ENCODE measurements around the gene DRGX.

Gene DRGX

GRCh38 chr10:49363309-49364031, 32.4 kb downstream of the DRGX start:
- no peaks in the 10 kb centered on the region for H3K27me3 ChIP-seq (replicated peaks; ENCODE audit: control insufficient read depth, insufficient read depth, low read length, poor library complexity, severe bottlenecking)
- H3K4me3 ChIP-seq (ENCODE audit: insufficient read depth, low read depth, low read length, poor library complexity, severe bottlenecking), result no peak overlapping the region
- no peaks in the 10 kb centered on the region for H3K36me3 ChIP-seq (ENCODE audit: control insufficient read depth, insufficient read depth, low read length)
- DNase-seq, result no peak
- no peaks in the 10 kb centered on the region for H3K9me3 ChIP-seq (ENCODE audit: control insufficient read depth, low read length)
- no peak overlapping the region for H3K27ac ChIP-seq (ENCODE audit: insufficient read depth, low read length, poor library complexity, severe bottlenecking)
- no peaks in the 10 kb centered on the region for H3K4me1 ChIP-seq (ENCODE audit: control insufficient read depth, insufficient read depth, low read length, poor library complexity, severe bottlenecking)

- H3K9me3 ChIP-seq (ENCODE audit: control insufficient read depth, low read length), result no peaks in the 10 kb centered on the region
- H3K4me1 ChIP-seq (ENCODE audit: control insufficient read depth, insufficient read depth, low read length, poor library complexity, severe bottlenecking), result no peaks in the 10 kb centered on the region
- H3K36me3 ChIP-seq (ENCODE audit: control insufficient read depth, insufficient read depth, low read length), result no peaks in the 10 kb centered on the region
- no peak overlapping the region for H3K27ac ChIP-seq (ENCODE audit: insufficient read depth, low read length, poor library complexity, severe bottlenecking)
- no peaks in the 10 kb centered on the region for H3K27me3 ChIP-seq (replicated peaks; ENCODE audit: control insufficient read depth, insufficient read depth, low read length, poor library complexity, severe bottlenecking)
- H3K4me3 ChIP-seq (ENCODE audit: insufficient read depth, low read depth, low read length, poor library complexity, severe bottlenecking), result no peak overlapping the region
- no peak for DNase-seq
Observed at GRCh38 chr10:49362596-49363260, 33.2 kb downstream of the DRGX start.

GRCh38 chr10:49361735-49362568, 33.9 kb downstream of the DRGX start:
- no peak for DNase-seq
- no peaks in the 10 kb centered on the region for H3K9me3 ChIP-seq (ENCODE audit: control insufficient read depth, low read length)
- H3K4me1 ChIP-seq (ENCODE audit: control insufficient read depth, insufficient read depth, low read length, poor library complexity, severe bottlenecking), result no peaks in the 10 kb centered on the region
- H3K27ac ChIP-seq (ENCODE audit: insufficient read depth, low read length, poor library complexity, severe bottlenecking), result no peak overlapping the region
- no peaks in the 10 kb centered on the region for H3K27me3 ChIP-seq (replicated peaks; ENCODE audit: control insufficient read depth, insufficient read depth, low read length, poor library complexity, severe bottlenecking)
- no peaks in the 10 kb centered on the region for H3K36me3 ChIP-seq (ENCODE audit: control insufficient read depth, insufficient read depth, low read length)
- no peak overlapping the region for H3K4me3 ChIP-seq (ENCODE audit: insufficient read depth, low read depth, low read length, poor library complexity, severe bottlenecking)

- Histone ChIP-seq H3K9me3 (ENCODE audit: control insufficient read depth, low read length) (no peaks in the 10 kb centered on the region), H3K36me3 (ENCODE audit: control insufficient read depth, insufficient read depth, low read length) (no peaks in the 10 kb centered on the region), H3K4me1 (ENCODE audit: control insufficient read depth, insufficient read depth, low read length, poor library complexity, severe bottlenecking) (no peaks in the 10 kb centered on the region), H3K4me3 (ENCODE audit: insufficient read depth, low read depth, low read length, poor library complexity, severe bottlenecking) (no peak overlapping the region), H3K27ac (ENCODE audit: insufficient read depth, low read length, poor library complexity, severe bottlenecking) (no peak overlapping the region), H3K27me3 (replicated peaks; ENCODE audit: control insufficient read depth, insufficient read depth, low read length, poor library complexity, severe bottlenecking) (no peaks in the 10 kb centered on the region)
- no peak for DNase-seq
Observed at GRCh38 chr10:49361178-49361554, 34.7 kb downstream of the DRGX start.

- Histone ChIP-seq H3K27ac (ENCODE audit: insufficient read depth, low read length, poor library complexity, severe bottlenecking) (no peak overlapping the region), H3K9me3 (ENCODE audit: control insufficient read depth, low read length) (no peaks in the 10 kb centered on the region), H3K4me1 (ENCODE audit: control insufficient read depth, insufficient read depth, low read length, poor library complexity, severe bottlenecking) (no peaks in the 10 kb centered on the region)
Observed at GRCh38 chr10:49360271-49361177, 35.4 kb downstream of the DRGX start.

GRCh38 chr10:49359349-49360270, 36.3 kb downstream of the DRGX start:
- Histone ChIP-seq H3K4me3 (ENCODE audit: insufficient read depth, low read depth, low read length, poor library complexity, severe bottlenecking) (no peak overlapping the region), H3K9me3 (ENCODE audit: control insufficient read depth, low read length) (no peaks in the 10 kb centered on the region), H3K27me3 (replicated peaks; ENCODE audit: control insufficient read depth, insufficient read depth, low read length, poor library complexity, severe bottlenecking) (no peaks in the 10 kb centered on the region), H3K36me3 (ENCODE audit: control insufficient read depth, insufficient read depth, low read length) (no peaks in the 10 kb centered on the region), H3K27ac (ENCODE audit: insufficient read depth, low read length, poor library complexity, severe bottlenecking) (no peak overlapping the region), H3K4me1 (ENCODE audit: control insufficient read depth, insufficient read depth, low read length, poor library complexity, severe bottlenecking) (no peaks in the 10 kb centered on the region)
- DNase-seq, result no peak

More at GRCh38 chr10:49360271-49361177, 35.4 kb downstream of the DRGX start:
- DNase-seq, result no peak
- Histone ChIP-seq H3K36me3 (ENCODE audit: control insufficient read depth, insufficient read depth, low read length) (no peaks in the 10 kb centered on the region), H3K27me3 (replicated peaks; ENCODE audit: control insufficient read depth, insufficient read depth, low read length, poor library complexity, severe bottlenecking) (no peaks in the 10 kb centered on the region), H3K4me3 (ENCODE audit: insufficient read depth, low read depth, low read length, poor library complexity, severe bottlenecking) (no peak overlapping the region)

- no peak for DNase-seq
- H3K27ac ChIP-seq (ENCODE audit: insufficient read depth, low read length, poor library complexity, severe bottlenecking), result no peak overlapping the region
- no peaks in the 10 kb centered on the region for H3K9me3 ChIP-seq (ENCODE audit: control insufficient read depth, low read length)
- H3K4me3 ChIP-seq (ENCODE audit: insufficient read depth, low read depth, low read length, poor library complexity, severe bottlenecking), result no peak overlapping the region
- no peaks in the 10 kb centered on the region for H3K27me3 ChIP-seq (replicated peaks; ENCODE audit: control insufficient read depth, insufficient read depth, low read length, poor library complexity, severe bottlenecking)
- no peaks in the 10 kb centered on the region for H3K36me3 ChIP-seq (ENCODE audit: control insufficient read depth, insufficient read depth, low read length)
- no peaks in the 10 kb centered on the region for H3K4me1 ChIP-seq (ENCODE audit: control insufficient read depth, insufficient read depth, low read length, poor library complexity, severe bottlenecking)
Observed at GRCh38 chr10:49357910-49358309, 38.0 kb downstream of the DRGX start.

GRCh38 chr10:49356944-49357343, 38.9 kb downstream of the DRGX start:
- no peak overlapping the region for H3K27ac ChIP-seq (ENCODE audit: insufficient read depth, low read length, poor library complexity, severe bottlenecking)
- H3K27me3 ChIP-seq (replicated peaks; ENCODE audit: control insufficient read depth, insufficient read depth, low read length, poor library complexity, severe bottlenecking), result no peaks in the 10 kb centered on the region
- DNase-seq, result no peak
- H3K4me1 ChIP-seq (ENCODE audit: control insufficient read depth, insufficient read depth, low read length, poor library complexity, severe bottlenecking), result no peaks in the 10 kb centered on the region
- H3K36me3 ChIP-seq (ENCODE audit: control insufficient read depth, insufficient read depth, low read length), result no peaks in the 10 kb centered on the region
- H3K9me3 ChIP-seq (ENCODE audit: control insufficient read depth, low read length), result no peaks in the 10 kb centered on the region
- no peak overlapping the region for H3K4me3 ChIP-seq (ENCODE audit: insufficient read depth, low read depth, low read length, poor library complexity, severe bottlenecking)

- no peak for DNase-seq
- Histone ChIP-seq H3K27me3 (replicated peaks; ENCODE audit: control insufficient read depth, insufficient read depth, low read length, poor library complexity, severe bottlenecking) (no peaks in the 10 kb centered on the region), H3K9me3 (ENCODE audit: control insufficient read depth, low read length) (no peaks in the 10 kb centered on the region), H3K4me1 (ENCODE audit: control insufficient read depth, insufficient read depth, low read length, poor library complexity, severe bottlenecking) (no peaks in the 10 kb centered on the region), H3K27ac (ENCODE audit: insufficient read depth, low read length, poor library complexity, severe bottlenecking) (no peak overlapping the region), H3K36me3 (ENCODE audit: control insufficient read depth, insufficient read depth, low read length) (no peaks in the 10 kb centered on the region), H3K4me3 (ENCODE audit: insufficient read depth, low read depth, low read length, poor library complexity, severe bottlenecking) (no peak overlapping the region)
Observed at GRCh38 chr10:49356181-49356580, 39.7 kb downstream of the DRGX start.
